GM10266 (cell line): ENCODE data around the gene DYNLT3.

Source experiments
- DNase-seq: peaks from one replicate; pipeline ENCODE4 v3.0.0; 2012; ENCODE audit errors: extremely low spot score
- TF ChIP-seq, protein P1 (sequence below): IDR thresholded peaks from 2 replicates; pipeline ENCODE4 v1.5.1; 2012; ENCODE audit warnings: mild to moderate bottlenecking, low read depth; ENCODE audit not compliant: control insufficient read depth, insufficient read depth; ENCODE audit errors: missing control alignments

The DYNLT3 gene

GRCh38 chrX:37820646-37821045 is 26.7 kb downstream of the DYNLT3 start:
- DNase-seq, result no peak
- TF ChIP-seq, protein P1, sequence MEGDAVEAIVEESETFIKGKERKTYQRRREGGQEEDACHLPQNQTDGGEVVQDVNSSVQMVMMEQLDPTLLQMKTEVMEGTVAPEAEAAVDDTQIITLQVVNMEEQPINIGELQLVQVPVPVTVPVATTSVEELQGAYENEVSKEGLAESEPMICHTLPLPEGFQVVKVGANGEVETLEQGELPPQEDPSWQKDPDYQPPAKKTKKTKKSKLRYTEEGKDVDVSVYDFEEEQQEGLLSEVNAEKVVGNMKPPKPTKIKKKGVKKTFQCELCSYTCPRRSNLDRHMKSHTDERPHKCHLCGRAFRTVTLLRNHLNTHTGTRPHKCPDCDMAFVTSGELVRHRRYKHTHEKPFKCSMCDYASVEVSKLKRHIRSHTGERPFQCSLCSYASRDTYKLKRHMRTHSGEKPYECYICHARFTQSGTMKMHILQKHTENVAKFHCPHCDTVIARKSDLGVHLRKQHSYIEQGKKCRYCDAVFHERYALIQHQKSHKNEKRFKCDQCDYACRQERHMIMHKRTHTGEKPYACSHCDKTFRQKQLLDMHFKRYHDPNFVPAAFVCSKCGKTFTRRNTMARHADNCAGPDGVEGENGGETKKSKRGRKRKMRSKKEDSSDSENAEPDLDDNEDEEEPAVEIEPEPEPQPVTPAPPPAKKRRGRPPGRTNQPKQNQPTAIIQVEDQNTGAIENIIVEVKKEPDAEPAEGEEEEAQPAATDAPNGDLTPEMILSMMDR, result no peak

GRCh38 chrX:37818031-37818430 is 29.3 kb downstream of the DYNLT3 start:
- TF ChIP-seq, protein P1, result no peak
- peak; percentile 4 for DNase-seq

- DNase-seq, result no peak
Observed at GRCh38 chrX:37817579-37817978, 29.8 kb downstream of the DYNLT3 start.

DNA sequence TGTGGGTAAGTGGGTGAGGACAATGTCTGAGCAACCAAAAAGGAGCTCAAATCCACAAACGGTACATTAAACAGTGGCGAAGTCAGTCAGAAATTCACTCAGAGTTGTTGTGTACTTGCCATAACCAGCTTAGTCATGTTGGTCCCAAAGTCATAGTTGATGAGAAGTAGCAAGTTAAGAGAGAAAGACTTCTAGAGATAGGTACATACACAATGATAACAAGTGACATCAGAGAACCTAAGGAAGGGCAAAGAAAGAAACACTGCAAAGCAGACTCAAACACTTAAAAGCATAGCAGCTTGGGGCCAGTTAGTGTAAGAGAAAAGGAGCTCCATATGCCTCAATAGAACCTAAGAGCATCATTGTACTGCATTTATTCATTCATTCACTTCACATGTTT is 30.2 kb downstream of the DYNLT3 start:
- DNase-seq, result no peak
- TF ChIP-seq, protein P1, result no peak

More at GRCh38 chrX:37817579-37817978, 29.8 kb downstream of the DYNLT3 start:
- TF ChIP-seq, protein P1, result no peak

GRCh38 chrX:37816766-37817165 is 30.6 kb downstream of the DYNLT3 start:
- no peak for DNase-seq
- TF ChIP-seq, protein P1, result no peak

DNA sequence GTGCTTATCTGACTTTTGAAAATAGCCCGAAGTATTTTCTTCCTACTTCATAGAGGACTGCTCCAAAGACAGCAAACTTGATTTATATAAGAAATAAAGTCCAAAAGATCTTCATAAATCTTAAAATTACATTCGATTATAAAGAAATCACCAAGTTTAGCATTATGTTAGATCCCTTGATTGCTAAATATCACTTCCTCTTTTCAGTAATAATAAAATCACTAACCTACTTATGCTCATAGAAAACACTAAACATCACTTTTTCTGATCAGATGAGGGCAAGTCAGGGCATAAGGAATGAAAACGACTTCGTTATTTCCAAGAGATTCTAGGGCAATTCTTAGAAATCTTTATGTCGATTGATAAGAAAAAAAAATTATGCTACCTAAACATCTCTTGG is 32.0 kb downstream of the DYNLT3 start:
- TF ChIP-seq, protein P1, result no peak
- DNase-seq, result no peak

DNA sequence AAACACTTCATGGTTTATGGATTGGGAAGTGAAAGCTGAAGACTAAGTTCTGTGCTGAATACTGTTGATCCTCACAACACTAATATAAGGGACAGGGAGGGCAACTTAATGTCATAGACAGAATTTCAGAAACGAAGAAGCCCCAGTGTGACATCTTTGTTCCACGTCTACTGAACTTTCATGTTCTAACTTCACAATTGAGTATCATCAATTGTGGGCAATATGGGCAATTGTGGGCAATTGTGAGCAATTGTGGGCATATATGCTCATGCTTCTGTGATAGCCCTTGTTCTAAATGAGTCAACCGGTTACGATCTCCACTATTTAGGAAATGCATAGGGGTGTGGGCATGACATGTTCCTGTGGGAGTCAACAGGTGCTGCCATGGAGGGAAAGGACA is 33.8 kb downstream of the DYNLT3 start:
- TF ChIP-seq, protein P1, result no peak
- no peak for DNase-seq
